ENCODE data around the gene C20orf144.
"Not testable (repeated sequence)": the region's sequence is repeated elsewhere in the genome, so short reads cannot be mapped to it uniquely, and the experiment has no call there.

DNA sequence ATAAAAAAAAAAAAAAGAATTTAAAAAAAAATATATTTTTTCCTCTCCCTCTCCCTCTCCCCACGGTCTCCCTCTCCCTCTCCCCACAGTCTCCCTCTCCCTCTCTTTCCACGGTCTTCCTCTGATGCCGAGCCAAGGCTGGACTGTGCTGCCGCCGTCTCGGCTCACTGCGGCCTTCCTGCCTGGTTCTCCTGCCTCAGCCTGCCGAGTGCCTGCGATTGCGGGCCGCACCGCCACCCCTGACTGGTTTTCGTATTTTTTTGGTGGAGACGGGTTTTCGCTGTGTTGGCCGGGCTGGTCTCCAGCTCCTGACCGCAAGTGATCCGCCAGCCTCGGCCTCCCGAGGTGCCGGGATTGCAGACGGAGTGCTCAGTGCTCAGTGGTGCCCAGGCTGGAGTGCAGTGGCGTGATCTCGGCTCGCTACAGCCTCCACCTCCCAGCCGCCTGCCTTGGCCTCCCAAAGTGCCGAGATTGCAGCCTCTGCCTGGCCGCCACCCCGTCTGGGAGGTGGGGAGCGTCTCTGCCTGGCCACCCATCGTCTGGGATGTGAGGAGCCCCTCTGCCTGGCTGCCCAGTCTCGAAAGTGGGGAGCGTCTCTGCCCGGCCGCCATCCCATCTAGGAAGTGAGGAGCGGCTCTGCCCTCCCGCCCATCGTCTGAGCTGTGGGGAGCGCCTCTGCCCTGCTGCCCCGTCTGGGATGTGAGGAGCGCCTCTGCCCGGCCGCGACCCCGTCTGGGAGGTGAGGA is 38.7 kb downstream of the C20orf144 start:
- TF ChIP-seq, protein P1, sequence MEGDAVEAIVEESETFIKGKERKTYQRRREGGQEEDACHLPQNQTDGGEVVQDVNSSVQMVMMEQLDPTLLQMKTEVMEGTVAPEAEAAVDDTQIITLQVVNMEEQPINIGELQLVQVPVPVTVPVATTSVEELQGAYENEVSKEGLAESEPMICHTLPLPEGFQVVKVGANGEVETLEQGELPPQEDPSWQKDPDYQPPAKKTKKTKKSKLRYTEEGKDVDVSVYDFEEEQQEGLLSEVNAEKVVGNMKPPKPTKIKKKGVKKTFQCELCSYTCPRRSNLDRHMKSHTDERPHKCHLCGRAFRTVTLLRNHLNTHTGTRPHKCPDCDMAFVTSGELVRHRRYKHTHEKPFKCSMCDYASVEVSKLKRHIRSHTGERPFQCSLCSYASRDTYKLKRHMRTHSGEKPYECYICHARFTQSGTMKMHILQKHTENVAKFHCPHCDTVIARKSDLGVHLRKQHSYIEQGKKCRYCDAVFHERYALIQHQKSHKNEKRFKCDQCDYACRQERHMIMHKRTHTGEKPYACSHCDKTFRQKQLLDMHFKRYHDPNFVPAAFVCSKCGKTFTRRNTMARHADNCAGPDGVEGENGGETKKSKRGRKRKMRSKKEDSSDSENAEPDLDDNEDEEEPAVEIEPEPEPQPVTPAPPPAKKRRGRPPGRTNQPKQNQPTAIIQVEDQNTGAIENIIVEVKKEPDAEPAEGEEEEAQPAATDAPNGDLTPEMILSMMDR (IDR thresholded peaks at IDR 0.05), result not testable (repeated sequence)
- not testable (repeated sequence) for TF ChIP-seq POLR2A, EP300 (IDR thresholded peaks at IDR 0.05)
